Renal pelvis (tissue), 4 donors: Measurements from ENCODE around the gene MYEOV. TPM values are rescaled to one million over a fixed set of nuclear protein-coding genes. Genes with fewer than 3 reads are reported as not detected.

ENCODE experiments used
- DNase-seq: peaks from one replicate; pipeline ENCODE4 v3.0.0-alpha.2; 2013
- polyA plus RNA-seq, 3 donors: library from polyadenylated mRNA; unstranded; fragments of 120-200 nt; gene quantifications; one replicate each; pipeline ENCODE4 v1.2.1, GENCODE V29; 2013; ENCODE audit not compliant: insufficient read length in 3 of 3

MYEOV gene
- polyA plus RNA-seq, 3 donors = 3.9 to 7.7 (median 5.0) TPM

GRCh38 chr11:69300120-69301060 lies 6.4 kb downstream of the MYEOV start:
- no peak for DNase-seq

DNA sequence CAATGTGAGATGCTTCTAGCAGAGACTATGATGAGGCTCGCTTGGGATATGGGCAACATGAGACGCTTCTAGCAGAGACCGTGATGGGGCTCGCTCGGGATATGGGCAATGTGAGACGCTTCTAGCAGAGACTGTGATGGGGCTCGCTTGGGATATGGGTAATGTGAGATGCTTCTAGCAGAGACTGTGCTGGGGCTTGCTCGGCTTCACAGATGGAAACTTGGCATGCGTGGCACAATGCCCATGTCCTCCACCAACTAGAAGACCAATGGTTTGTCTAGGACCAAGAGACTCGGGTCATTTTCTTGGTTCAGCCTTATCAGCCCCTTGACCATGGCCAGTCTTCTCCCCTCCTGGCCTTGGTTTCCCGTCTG lies 7.1 kb downstream of the MYEOV start:
- DNase-seq = no peak

- no peak for DNase-seq
These were observed 7.8 kb downstream of the MYEOV start for GRCh38 chr11:69301455-69302401.

DNA sequence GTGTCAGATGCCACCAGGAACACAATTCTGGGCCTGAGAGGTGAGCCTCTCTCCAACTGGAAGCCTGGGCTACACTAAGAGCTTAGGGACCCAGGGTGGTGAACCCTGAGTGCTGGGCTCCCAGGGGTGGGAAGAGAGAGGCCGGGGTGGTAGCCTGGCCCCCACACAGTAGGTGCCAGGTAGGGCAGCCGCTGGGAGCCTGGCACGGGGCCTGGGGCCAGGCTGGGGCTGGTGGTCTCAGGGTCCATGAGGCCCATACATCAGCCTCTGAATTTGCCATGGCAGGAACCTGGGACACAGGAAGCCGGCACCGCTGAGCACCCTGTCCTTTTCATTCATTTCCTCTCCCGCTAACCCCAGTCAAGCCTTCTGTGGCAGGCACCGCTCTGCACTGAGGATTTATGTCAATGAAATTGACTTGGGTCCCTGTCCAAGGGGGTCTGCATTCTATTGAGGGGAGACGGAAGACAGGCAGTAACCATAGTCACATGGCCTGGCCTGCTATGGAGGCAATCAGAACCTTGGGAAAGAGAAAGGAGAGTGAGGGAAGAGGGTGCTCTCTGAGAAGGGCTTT lies 8.6 kb downstream of the MYEOV start:
- DNase-seq = no peak

GRCh38 chr11:69303427-69303826 lies 9.5 kb downstream of the MYEOV start:
- no peak for DNase-seq

- no peak for DNase-seq
These were observed 10.3 kb downstream of the MYEOV start for GRCh38 chr11:69304258-69304657.

DNA sequence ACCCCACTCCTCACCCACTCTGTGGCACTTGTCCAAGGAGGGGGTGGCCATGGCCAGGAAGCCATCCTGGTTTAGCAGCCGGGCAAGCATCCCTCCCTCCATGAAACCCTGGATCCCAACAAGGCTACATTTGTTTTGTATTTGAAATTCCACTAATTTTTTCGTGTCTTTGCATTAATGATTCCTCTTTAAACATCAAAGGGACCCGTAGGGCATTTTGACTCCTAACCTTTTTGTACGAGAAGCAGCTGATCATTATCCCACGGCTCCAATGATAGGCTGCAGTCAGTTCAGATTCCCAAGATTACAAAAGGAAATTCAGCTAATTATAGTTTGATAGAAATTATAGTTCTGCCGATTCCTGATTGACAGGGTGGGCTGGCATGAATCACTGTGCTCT lies 10.7 kb downstream of the MYEOV start:
- no peak for DNase-seq

- no peak for DNase-seq
These were observed 12.1 kb downstream of the MYEOV start for GRCh38 chr11:69305885-69306540.

DNA sequence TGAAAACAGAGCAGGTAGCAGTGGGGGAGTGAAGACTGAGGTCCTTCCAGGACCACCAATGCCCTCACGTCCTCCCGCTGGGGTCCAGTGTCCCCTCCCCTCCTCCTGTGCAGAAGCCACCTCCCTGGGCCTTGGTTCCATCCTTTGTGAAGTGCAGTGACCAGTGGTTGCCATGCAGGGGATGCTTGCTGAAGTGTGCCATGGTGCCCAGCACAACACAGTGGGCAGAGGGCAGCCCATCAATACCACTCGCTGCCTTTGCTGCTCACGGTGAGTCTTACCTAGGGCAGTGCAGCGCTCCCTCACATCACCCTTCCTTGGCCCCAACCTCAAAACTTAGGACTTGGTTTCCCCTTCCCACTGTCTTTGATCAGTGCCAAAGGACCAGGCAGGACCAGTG lies 12.9 kb downstream of the MYEOV start:
- no peak for DNase-seq

DNA sequence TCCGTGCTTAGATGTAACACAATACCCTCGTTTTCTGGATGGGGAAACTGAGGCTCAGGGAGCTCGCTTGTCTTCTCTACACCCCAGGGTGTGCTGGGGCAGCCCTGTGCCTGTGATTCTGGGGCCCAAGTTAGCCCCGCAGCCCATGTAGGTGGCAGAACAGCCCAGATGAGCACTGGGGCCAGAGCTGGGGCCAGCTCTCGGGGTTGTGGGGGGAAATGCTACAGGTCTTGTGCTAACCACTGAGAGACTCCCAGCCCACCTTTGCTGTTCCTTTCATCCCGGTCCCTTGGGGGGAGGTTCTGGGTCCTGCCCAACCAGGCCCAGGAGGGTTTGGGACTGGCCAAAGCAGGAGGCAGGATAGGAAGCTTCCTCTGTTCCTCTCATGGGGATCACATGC lies 13.5 kb downstream of the MYEOV start:
- DNase-seq = no peak

DNA sequence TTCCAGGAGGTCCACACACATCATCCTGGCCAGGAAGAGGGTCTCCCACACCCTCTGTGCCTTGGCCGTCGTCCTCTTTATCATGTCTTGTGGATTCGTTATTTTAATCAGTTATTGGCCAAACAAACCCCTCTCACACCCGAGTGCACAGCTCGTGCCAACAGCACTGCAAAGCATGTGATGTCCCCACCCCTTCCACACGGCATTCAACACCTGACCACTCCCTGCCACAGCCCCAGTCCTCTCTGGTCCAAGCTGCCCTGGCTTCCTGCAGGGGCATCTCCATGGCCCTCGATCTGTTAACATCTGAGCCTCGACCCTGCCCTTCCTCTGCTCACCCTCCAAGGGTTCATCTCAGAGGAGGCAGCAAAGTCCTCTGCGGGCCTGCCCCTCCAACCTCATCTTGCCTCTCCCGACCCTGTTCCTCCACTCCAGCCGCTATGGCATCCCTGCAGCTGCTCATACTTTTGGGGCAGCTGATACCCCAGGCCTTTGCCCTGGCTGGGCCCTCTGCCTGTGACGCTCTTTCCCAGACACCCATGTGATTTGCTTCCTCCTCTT lies 14.0 kb downstream of the MYEOV start:
- no peak for DNase-seq

- DNase-seq = no peak
These were observed 14.5 kb downstream of the MYEOV start for GRCh38 chr11:69308491-69308911.

- DNase-seq = no peak
These were observed 15.1 kb downstream of the MYEOV start for GRCh38 chr11:69308936-69309615.

DNA sequence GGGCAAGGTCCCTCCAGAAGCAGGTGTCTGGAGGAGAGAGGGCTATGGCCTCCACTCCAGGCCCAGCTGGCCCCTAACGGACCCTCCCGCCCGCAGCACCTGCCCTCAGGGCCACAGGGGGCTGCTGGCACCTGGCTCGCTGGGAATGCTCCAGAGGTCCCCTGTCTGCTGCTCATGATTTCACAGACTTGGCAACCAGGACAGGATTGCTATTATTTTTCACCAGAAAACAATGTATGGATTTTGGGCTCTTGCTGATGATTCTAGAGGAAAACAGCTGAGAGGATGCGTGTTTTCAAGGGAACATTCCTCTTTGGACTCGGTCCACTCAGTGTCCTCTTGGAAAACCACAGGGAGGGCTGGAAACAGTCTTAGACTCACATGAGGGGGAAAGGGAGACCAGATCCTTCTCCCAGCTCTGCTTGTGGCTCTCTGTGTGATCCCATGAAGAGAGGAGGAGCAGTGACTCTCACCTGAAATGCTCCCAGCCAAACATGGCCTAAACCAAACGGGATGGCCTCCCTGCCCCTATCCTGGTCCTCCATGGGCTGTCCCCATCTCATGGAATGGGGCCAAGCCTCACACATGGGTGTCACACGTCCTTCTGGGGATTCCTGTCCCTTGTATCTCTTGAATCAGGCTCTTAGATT lies 15.8 kb downstream of the MYEOV start:
- no peak for DNase-seq

DNA sequence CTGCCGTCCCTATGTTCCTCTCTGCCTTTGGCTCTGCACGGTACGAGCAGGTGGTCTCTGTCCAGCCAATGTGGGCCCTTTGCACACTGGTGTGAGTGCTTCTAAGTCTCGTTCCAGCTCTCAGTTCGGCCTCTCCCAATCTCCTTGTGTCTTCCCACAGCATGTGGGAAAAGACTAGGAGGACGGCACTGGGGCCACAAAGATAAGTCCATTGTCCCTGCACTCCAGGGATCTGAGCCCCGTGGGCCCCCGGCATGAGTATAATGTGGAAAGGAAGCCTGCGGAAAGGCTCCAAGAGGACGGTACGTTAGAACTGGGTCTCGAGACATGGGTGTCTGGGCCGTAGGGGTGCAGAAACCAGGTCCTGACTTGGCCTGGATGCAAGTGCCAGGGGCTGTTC lies 16.4 kb downstream of the MYEOV start:
- no peak for DNase-seq

- DNase-seq = no peak
These were observed 17.2 kb downstream of the MYEOV start for GRCh38 chr11:69310934-69311766.

- DNase-seq = peak; percentile 58
These were observed 17.9 kb downstream of the MYEOV start for GRCh38 chr11:69311767-69312385.

DNA sequence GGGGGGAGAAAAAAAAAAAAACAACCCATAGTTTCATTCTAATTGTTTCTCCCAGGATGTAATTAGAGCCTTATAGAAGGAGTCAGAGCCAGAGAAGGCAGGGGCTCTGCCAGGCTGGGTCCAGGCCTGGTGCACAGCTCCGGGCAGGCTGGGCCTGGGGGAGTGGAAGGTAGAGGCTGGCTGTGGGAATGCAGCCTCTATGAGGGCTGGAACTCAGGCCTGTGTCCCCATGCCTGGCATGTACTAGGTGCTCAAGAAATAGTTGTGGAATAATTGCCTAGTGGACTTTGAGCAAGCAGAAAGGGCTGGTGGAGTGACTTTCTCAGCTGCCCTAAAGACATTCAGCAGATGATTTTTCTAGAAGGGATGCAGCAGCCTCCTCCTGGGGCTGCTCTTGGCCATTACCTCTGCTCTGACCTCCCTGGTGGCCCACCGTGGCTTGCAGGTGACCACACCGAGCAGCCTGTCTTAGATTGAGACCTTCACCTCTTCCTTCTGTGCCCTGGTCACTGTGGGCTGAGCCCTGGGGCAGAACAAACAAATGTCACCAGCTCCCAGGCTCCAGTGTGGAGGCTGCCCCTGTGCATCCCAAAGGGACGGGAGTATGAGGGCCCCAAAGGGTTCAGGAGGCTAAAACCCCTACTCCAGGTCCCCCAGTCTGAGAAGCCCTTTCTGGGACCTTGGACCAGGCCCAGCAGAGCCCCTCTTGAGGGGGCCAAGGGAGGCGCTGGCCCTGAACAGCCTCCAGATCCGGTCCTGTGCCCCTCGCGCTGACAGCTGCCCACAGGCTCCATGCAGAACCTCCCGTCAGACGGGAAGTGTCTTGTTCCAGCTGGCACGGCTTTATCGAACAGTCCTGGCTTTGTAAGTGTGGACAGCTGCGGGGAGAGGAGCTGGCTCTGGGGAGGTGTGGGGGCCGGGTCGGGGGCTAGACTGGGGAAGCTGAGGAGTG lies 18.8 kb downstream of the MYEOV start:
- DNase-seq = no peak
